Upper lobe of left lung (tissue), 6 donors: Measurements from ENCODE around the gene RUFY3. TPM values are rescaled to one million over a fixed set of nuclear protein-coding genes. Genes with fewer than 3 reads are reported as not detected.

Experiments
- ATAC-seq, 2 donors: fragments of 200-7000 bp; cut with Tn5 transposase; one replicate each; pipeline ENCODE4 v1.9.1; 2022; ENCODE audit warnings: mild to moderate bottlenecking in 2 of 2, moderate library complexity in 2 of 2; ENCODE audit not compliant: low FRiP score in 2 of 2
- DNase-seq, 2 donors: peaks; one replicate each; pipeline ENCODE4 v3.0.0-alpha.2; 2019 to 2020
- H3K27ac ChIP-seq, 4 donors: fragments of 200-600 bp; sonication (generic); one replicate each; pipeline ENCODE4 v1.5.1; 2016 to 2019
- H3K27me3 ChIP-seq, 4 donors: fragments of 200-600 bp; sonication (generic); one replicate each; pipeline ENCODE4 v1.5.1; 2017 to 2019
- H3K36me3 ChIP-seq, 4 donors: fragments of 200-600 bp; sonication (generic); one replicate each; pipeline ENCODE4 v1.5.1; 2016 to 2019
- H3K4me1 ChIP-seq, 4 donors: fragments of 200-600 bp; sonication (generic); one replicate each; pipeline ENCODE4 v1.5.1; 2018 to 2019
- H3K4me3 ChIP-seq, 4 donors: fragments of 200-600 bp; sonication (generic); one replicate each; pipeline ENCODE4 v1.5.1; 2017 to 2019; ENCODE audit warnings: mild to moderate bottlenecking in 2 of 4, moderate library complexity in 1 of 4
- H3K9me3 ChIP-seq, 4 donors: fragments of 200-600 bp; sonication (generic); one replicate each; pipeline ENCODE4 v1.5.1; 2018 to 2019
- CTCF ChIP-seq, 6 experiments: fragments of 450-650 bp in 4 of 6; fragments of 200-600 bp in 2 of 6; sonication (generic) in 2 of 6; IDR thresholded peaks; one replicate each; pipeline ENCODE4 v1.5.1; 2016 to 2019; ENCODE audit warnings: antibody characterized with exemption in 6 of 6
- EP300 ChIP-seq, 4 donors: sonication (generic); formaldehyde crosslinking; IDR thresholded peaks; one replicate each; pipeline ENCODE4 v1.5.1; 2017; ENCODE audit warnings: antibody characterized with exemption in 4 of 4, control low read depth in 2 of 4
- POLR2A ChIP-seq, 4 donors: fragments of 450-650 bp; IDR thresholded peaks; one replicate each; pipeline ENCODE4 v1.5.1; 2016 to 2017; ENCODE audit warnings: antibody characterized with exemption in 4 of 4, mild to moderate bottlenecking in 2 of 4
- POLR2AphosphoS5 ChIP-seq, 2 donors: sonication (generic); formaldehyde crosslinking; IDR thresholded peaks; one replicate each; pipeline ENCODE4 v1.5.1; 2017; ENCODE audit warnings: antibody characterized with exemption in 2 of 2
- WGBS, 2 donors: methylation state at CpG; one replicate each; pipeline ENCODE4 v1.1.5; 2017 to 2018; 5-methylcytosine and 5-hydroxymethylcytosine counted together
- total RNA-seq, 6 donors: library from RNA; depleted of rRNA in 4 of 6; stranded (reverse); fragments of >200 nt in 4 of 6; gene quantifications; one replicate each; pipeline versions ENCODE4 v1.1.0 to v1.2.1, GENCODE V29; 2016 to 2021
- donor health status: DM: no; HTN: no; CAD: no; lungs with moderate emphysema.
- donor health status: DM: no; HTN: yes; CAD: no; lungs with severe emphysema.

RUFY3 gene
- total RNA-seq, 6 donors from 2014 or later = 65.1 to 161 (median 80.8) TPM

GRCh38 chr4:70818173-70818855 is 96.5 kb downstream of the RUFY3 start:
- H3K36me3 ChIP-seq = peaks cover 9 to 52% (median 30%) of the 10 kb centered on the region in 4 donors
- 83 to 84% methylated on average over 5 of the region's 5 CpGs for WGBS, 2 donors
- no peak overlapping the region for H3K27ac ChIP-seq
- DNase-seq = no peak
- TF ChIP-seq EP300 (IDR thresholded peaks at IDR 0.05) = no peak
- TF ChIP-seq POLR2A (IDR thresholded peaks at IDR 0.05) = no peak
- no peak for TF ChIP-seq POLR2AphosphoS5 (IDR thresholded peaks at IDR 0.05)
- no peak for TF ChIP-seq CTCF (IDR thresholded peaks at IDR 0.05)
- H3K9me3 ChIP-seq = no peaks in the 10 kb centered on the region
- H3K27me3 ChIP-seq = no peaks in the 10 kb centered on the region
- no peaks in the 10 kb centered on the region for H3K4me1 ChIP-seq
- no peak for ATAC-seq
- no peak overlapping the region for H3K4me3 ChIP-seq

GRCh38 chr4:70818921-70819320 is 97.2 kb downstream of the RUFY3 start:
- Histone ChIP-seq H3K9me3 (no peaks in the 10 kb centered on the region), H3K36me3 (peaks cover 13 to 58% (median 34%) of the 10 kb centered on the region in 4 donors), H3K4me1 (no peaks in the 10 kb centered on the region), H3K4me3 (no peak overlapping the region), H3K27ac (no peak overlapping the region), H3K27me3 (no peaks in the 10 kb centered on the region)
- no peak for TF ChIP-seq CTCF (IDR thresholded peaks at IDR 0.05)
- no peak for TF ChIP-seq POLR2AphosphoS5 (IDR thresholded peaks at IDR 0.05)
- no peak for TF ChIP-seq POLR2A (IDR thresholded peaks at IDR 0.05)
- no peak for TF ChIP-seq EP300 (IDR thresholded peaks at IDR 0.05)
- WGBS, 2 donors = 88 to 91% methylated on average over 3 of the region's 3 CpGs
- ATAC-seq (no peak), DNase-seq (no peak)

- H3K27me3 ChIP-seq = no peaks in the 10 kb centered on the region
- H3K4me3 ChIP-seq = no peak overlapping the region
- ATAC-seq (no peak), DNase-seq (no peak)
- peaks cover 46 to 97% (median 70%) of the 10 kb centered on the region in 4 donors for H3K36me3 ChIP-seq
- H3K9me3 ChIP-seq = no peaks in the 10 kb centered on the region
- H3K4me1 ChIP-seq = no peaks in the 10 kb centered on the region
- no peak overlapping the region for H3K27ac ChIP-seq
- 98 to 100% methylated on average over 3 of the region's 3 CpGs for WGBS, 2 donors
- no peak for TF ChIP-seq EP300 (IDR thresholded peaks at IDR 0.05)
- TF ChIP-seq CTCF (IDR thresholded peaks at IDR 0.05) = no peak
- no peak for TF ChIP-seq POLR2A (IDR thresholded peaks at IDR 0.05)
- no peak for TF ChIP-seq POLR2AphosphoS5 (IDR thresholded peaks at IDR 0.05)
These were observed 107.3 kb downstream of the RUFY3 start for GRCh38 chr4:70829015-70829414.

GRCh38 chr4:70829492-70829891 is 107.7 kb downstream of the RUFY3 start:
- WGBS, 2 donors = 100% methylated on average over 1 of the region's 1 CpG; no CpG with 5 or more reads in 1 of the 2 donors
- peaks cover 42 to 96% (median 71%) of the 10 kb centered on the region in 4 donors for H3K36me3 ChIP-seq

More at GRCh38 chr4:70829492-70829891, 107.7 kb downstream of the RUFY3 start:
- DNase-seq = no peak
- no peak for ATAC-seq
- Histone ChIP-seq H3K4me3 (no peak overlapping the region), H3K27ac (no peak overlapping the region), H3K9me3 (no peaks in the 10 kb centered on the region), H3K4me1 (no peaks in the 10 kb centered on the region), H3K27me3 (no peaks in the 10 kb centered on the region)
- TF ChIP-seq CTCF (IDR thresholded peaks at IDR 0.05) = no peak
- TF ChIP-seq EP300 (IDR thresholded peaks at IDR 0.05) = no peak
- no peak for TF ChIP-seq POLR2A (IDR thresholded peaks at IDR 0.05)
- no peak for TF ChIP-seq POLR2AphosphoS5 (IDR thresholded peaks at IDR 0.05)
